ENCODE measurements around the gene PLPPR2. TPM values are rescaled to one million over a fixed set of nuclear protein-coding genes. Genes with fewer than 3 reads are reported as not detected.
A peak's percentile ranks its signal among the peaks of the same experiment; 100 is the strongest.
"Not testable (repeated sequence)": the region's sequence is repeated elsewhere in the genome, so short reads cannot be mapped to it uniquely, and the experiment has no call there.

The PLPPR2 gene, protein sequence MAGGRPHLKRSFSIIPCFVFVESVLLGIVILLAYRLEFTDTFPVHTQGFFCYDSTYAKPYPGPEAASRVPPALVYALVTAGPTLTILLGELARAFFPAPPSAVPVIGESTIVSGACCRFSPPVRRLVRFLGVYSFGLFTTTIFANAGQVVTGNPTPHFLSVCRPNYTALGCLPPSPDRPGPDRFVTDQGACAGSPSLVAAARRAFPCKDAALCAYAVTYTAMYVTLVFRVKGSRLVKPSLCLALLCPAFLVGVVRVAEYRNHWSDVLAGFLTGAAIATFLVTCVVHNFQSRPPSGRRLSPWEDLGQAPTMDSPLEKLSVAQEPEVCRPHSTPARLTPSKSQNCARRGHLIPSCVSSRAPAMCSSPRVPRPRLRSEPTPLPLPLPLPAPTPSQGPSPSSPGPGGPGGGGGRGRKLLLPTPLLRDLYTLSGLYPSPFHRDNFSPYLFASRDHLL
- 46.0 TPM for polyA plus RNA-seq (2013, experiment 1 of 2; ENCODE audit: insufficient read length)
- 50.3 TPM for polyA plus RNA-seq (2013, experiment 2 of 2; ENCODE audit: insufficient read length)

GRCh38 chr19:11355160-11356073 lies at the start of gene PLPPR2:
Gene PLPPR2 (plus strand): TSS chr19:11355432. CDS start chr19:11357674, 2,242 bp downstream.
- DNase-seq: peak; percentile 89

DNA sequence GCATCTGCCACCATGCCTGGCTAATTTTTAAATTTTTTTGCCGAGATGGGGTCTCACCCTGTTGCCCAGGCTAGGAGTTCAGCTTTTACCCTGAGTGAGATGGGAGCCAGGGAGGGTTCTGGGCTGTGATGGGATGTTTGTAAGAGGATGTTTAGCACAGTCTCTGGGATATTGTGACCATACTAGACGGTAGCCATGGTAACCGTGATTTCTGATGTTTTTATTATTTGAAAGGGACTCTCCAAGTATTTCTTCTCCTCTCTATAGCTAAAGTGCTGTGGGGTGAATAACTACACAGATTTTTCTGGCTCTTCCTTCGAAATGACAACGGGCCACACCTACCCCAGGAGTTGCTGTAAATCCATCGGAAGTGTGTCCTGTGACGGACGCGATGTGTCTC lies 48.9 kb upstream of the PLPPR2 start:
- DNase-seq: no peak

GRCh38 chr19:11320278-11320995 lies 34.8 kb upstream of the PLPPR2 start:
- not testable (repeated sequence) for DNase-seq

DNA sequence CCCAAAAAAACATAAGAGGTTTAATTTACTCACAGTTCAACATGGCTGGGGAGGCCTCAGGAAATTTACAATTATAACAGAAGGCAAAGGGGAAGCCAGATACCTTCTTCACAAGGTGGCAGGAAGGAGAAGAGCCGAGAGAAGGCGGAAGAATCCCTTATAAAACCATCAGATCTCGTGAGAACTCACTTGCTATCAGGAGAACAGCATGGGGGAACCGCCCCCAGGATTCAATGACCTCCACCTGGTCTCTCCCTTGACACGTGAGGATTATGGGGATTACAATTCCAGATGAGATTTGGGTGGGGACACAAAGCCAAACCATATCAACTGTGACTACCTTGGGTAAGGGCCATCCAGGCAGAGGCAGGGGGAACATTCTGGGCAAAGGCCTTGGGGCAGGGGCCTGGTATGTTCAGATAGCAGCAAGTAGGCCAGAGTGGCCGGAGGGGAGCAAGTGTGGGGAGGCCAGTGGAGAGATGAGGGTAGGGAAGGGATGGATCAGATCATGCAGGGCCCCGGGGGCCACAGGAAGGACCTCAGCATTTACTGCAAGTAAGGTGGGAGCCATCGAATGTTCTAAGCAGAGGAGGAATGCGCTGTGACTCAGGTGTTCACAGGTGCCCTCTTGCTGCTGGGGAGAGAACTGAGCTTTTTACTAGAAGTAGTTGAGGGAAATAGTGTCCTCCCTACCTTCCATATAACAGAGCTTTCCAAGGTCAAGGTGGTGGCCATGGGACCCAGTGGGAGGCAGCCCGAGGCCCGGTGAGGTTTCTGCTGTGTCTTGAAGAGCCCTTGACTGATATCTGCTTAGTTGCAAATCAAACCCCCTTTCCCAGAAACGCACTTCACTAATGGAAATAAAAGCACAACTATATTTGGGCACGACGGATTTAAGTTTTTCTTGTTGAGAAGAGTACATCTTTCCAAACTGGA lies 33.8 kb upstream of the PLPPR2 start:
- DNase-seq: no peak

DNA sequence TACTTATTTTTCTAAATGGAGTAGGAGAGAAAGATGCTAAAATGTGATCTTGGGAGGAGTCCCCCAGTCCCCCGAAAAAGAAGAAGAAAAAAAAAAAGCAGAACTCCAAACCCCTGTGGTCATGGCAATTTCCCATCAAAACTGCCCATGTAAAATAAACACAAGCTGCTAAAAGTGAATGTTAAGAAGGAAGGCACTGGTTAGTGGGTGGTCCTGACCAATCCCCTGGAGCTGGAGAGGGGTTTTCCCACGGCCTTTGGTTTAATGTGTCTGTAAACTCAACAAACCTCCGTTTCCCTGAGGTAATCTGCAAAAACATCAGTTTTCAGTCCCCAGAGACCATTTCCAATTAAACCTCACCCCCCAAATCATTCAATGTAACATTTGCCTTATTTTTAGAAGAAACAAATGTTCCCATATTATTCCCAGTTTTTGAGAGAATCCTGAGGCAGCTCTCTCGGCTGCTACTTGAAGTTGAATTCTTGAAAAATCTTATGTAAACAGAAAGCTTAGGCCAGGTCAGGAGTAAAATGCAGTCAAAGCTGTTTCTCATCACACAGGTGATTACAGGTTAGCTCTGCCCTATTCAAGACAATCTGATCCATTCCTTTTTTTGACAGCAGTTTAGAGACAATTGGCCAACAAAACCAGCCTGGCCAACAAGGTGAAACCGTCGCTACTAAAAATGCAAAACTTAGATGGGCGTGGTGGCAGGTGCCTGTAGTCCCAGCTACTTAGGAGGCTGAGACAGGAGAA lies 32.8 kb upstream of the PLPPR2 start:
- DNase-seq: no peak

GRCh38 chr19:11323601-11324078 lies 31.6 kb upstream of the PLPPR2 start:
- DNase-seq: no peak

DNA sequence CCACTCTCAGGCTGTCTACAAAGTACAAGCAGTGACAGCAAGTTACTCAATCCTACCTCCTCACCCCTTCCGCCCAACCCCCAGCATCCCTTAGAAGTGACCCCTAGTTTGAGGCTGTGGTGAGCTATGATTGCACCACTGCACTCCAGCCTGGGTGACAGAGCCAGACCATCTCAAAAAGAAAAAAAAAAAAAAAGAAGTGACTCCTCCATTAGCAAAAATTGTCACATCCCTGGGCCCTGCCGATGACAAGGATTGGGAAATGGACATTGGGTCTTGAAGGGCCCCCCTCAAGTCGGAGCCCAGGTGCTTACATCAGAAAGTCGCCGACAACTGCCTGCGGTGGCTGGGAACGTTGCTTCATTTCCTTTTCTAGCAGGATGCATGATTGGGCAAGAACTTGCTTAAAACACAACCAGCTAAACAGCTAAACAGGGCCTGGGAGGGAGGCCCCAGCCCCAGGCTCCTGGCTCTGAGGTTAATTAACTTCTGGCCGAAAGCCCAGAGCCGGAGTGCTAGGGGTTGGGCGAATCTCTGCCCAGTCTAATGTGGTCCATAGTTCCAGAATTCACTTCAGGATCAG lies 31.1 kb upstream of the PLPPR2 start:
- DNase-seq: peak; percentile 94

GRCh38 chr19:11324748-11325389 lies 30.4 kb upstream of the PLPPR2 start:
- DNase-seq: no peak

DNA sequence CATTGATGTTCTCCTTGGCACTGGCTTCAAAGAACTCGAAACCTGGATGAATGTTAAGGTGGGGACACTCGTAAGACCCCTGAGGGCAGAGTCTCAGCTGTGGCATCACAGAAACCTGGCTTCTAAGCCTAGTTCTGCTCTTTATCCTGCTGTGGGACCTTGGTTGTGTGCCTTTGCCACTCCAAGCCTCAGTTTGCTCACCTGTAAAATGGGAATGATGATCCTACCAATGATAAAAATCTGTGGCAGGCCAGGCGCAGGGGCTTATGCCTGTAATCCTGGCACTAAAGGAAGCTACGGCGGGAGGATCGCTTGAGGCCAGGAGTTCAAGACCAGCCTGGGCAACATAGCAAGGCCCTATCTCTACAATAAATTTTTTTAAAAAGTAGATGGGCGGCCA lies 29.7 kb upstream of the PLPPR2 start:
- no peak for DNase-seq

DNA sequence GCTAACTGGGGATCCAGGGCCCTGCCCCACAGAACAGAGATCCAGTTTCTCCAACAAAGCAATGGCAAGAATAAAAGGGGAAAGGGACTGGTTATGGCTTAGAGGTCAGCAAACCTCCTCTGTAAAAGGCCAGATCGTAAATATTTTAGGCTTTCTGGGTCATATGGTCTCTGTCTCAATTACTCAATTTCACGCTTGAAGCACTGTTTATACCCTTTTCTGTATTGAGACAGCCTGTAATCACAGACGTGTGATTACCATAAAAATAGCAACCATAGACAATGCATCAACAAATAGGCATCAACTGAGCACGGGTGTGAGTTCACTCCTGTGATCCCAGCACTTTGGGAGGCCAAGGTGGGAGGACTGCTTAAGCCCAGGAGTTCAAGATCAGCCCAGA lies 25.1 kb upstream of the PLPPR2 start:
- DNase-seq: no peak

DNA sequence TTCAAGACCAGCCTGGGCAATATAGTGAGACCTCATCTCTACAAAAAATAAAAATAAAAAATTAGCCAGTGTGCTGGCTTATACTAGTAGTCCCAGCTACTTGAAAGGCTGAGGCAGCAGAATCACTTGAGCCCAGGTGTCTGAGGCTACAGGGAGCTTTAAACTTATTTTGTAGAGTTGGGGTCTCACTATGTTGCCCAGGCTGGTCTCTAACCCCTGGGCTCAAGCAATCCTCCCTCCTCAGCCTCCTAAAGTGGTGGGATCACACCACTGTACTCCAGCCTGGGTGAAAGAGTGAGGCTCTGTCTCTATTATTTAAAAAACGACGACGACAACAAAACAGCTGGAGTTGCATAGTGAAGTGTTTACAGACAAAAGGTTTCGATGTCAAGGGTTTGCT lies 23.7 kb upstream of the PLPPR2 start:
- DNase-seq: no peak

DNA sequence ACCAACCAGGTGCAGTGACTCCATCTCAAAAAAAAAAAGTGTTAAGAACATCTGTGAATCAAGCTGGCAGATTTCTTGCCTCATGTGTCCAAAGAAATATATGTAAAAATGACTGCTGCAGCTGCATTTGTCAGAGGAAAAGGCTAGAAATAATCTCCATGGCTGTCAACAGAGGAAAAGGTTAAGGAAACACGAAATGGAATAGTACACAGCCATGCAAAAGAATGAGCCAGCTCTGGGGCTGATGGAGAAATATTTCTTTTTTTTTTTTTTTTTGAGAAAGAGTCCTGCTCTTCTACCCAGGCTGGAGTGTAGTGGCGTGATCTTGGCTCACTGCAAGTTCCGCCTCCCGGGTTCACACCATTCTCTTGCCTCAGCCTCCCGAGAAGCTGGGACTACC lies 22.4 kb upstream of the PLPPR2 start:
- no peak for DNase-seq

DNA sequence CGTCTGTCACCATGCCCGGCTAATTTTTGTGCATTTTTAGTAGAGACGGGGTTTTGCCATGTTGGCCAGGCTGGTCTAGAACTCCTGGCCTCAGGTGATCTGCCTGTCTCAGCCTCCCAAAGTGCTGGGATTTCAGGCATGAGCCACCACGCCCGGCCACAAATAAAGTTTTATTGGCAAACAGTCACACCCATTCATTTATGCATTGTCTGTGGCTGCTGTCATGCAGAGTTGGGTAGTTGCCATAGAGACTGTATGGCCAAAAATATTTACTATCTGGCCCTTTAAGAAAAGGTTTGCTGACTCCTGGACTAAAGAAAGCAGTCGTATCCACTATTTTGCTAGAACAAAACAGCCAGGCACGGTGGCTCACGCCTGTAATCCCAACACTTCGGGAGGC lies 21.4 kb upstream of the PLPPR2 start:
- not testable (repeated sequence) for DNase-seq

GRCh38 chr19:11335449-11336146 lies 19.6 kb upstream of the PLPPR2 start:
- no peak for DNase-seq

- no peak for DNase-seq
These were observed 18.2 kb upstream of the PLPPR2 start for GRCh38 chr19:11337080-11337479.

- DNase-seq: no peak
These were observed 17.1 kb upstream of the PLPPR2 start for GRCh38 chr19:11338121-11338520.

DNA sequence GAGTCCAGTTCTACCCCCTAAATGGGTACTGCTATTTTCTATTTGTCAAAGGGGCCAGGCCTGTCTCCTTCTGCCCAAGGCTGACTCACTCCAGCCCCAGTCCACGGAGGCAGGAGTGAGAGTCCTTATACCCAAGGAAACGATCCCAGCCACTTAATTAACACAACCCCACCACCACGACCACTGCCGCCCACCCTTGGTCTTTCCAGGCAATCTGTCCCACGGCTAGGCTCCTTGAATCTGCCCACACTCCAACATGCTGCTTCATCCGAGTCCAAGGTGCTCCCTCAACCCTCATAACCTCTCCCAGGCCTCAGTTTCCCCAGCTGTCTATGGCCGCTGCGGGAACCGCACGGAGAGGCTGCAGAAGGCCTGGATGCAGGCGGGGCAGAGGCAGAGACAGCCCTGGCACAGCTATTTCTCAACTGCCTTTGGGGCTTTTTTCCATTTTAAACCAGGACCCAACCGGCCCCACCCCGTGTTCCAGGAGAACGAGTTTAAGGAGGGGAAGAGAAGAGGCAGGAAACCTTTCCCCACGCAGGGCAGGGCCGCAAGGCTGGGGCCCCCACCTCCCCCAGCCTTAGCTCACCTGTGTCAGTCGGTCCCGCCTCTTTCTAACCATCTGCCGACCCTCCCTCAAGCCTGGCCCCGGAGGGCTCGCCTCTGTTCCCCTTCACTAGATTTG lies 16.5 kb upstream of the PLPPR2 start:
- DNase-seq: no peak
